GM15510 (cell line): ENCODE data around the gene ZNF214.
A peak's percentile ranks its signal among the peaks of the same experiment; 100 is the strongest.

ENCODE experiments used
- POLR2A ChIP-seq: IDR thresholded peaks from 3 replicates; pipeline ENCODE4 v1.6.1; 2011; ENCODE audit warnings: borderline replicate concordance; ENCODE audit not compliant: insufficient read length; ENCODE audit errors: extremely low read depth

Gene ZNF214

GRCh38 chr11:7020183-7020917 lies at the start of gene ZNF214, which contains the start of gene NLRP14:
ZNF214 (minus strand) TSS chr11:7020346; CDS start chr11:7002835, 17,511 bp downstream.
NLRP14 (plus strand) TSS chr11:7020479; CDS start chr11:7038587, 18,108 bp downstream.
- peak; percentile 27 for TF ChIP-seq POLR2A

GRCh38 chr11:7062534-7062933 lies 42.4 kb upstream of the ZNF214 start:
- TF ChIP-seq POLR2A = no peak

DNA sequence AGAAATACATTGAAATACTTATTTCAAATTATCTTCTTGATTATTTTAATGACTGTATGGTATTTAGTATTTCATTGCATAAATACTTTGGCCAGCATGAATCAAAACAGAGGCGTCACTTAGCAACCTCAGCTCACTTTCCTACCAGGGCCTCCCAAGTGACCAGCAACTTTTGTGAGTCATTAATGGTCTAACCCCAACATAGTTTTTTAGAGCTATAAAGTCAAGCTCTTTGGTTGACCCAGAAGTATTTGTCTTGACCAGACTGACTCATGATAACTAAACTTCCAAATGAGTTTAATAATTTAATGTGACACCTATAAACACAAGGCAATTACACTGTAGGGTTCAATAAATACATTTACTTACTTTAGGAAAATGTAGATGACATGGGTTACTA lies 40.7 kb upstream of the ZNF214 start:
- TF ChIP-seq POLR2A = no peak

GRCh38 chr11:7057641-7058040 lies 37.5 kb upstream of the ZNF214 start:
- no peak for TF ChIP-seq POLR2A

GRCh38 chr11:7056828-7057513 lies 36.8 kb upstream of the ZNF214 start:
- no peak for TF ChIP-seq POLR2A

- TF ChIP-seq POLR2A = no peak
These were observed 30.0 kb upstream of the ZNF214 start for GRCh38 chr11:7050191-7050590.

GRCh38 chr11:7046474-7047175 lies 26.5 kb upstream of the ZNF214 start:
- TF ChIP-seq POLR2A = no peak

- no peak for TF ChIP-seq POLR2A
These were observed 13.9 kb upstream of the ZNF214 start for GRCh38 chr11:7034019-7034418.

DNA sequence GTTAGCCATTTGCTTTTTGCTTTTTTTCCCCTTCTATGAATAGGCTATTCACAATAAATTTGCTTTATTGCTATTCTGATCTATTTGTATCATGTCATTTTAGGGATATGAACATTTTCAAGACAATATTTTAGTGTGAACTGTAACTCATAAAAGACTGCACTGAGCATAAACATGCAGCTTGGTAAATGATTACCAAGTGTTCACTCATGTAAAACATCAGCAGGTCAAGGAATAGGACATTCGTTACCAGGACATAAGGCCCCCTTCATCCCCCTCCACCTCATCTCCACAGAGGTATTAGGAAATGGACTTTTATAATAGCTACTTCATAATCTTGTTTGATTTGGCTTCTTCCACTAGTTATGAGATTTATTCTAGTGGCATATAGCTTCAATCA lies 12.5 kb upstream of the ZNF214 start:
- TF ChIP-seq POLR2A = no peak

DNA sequence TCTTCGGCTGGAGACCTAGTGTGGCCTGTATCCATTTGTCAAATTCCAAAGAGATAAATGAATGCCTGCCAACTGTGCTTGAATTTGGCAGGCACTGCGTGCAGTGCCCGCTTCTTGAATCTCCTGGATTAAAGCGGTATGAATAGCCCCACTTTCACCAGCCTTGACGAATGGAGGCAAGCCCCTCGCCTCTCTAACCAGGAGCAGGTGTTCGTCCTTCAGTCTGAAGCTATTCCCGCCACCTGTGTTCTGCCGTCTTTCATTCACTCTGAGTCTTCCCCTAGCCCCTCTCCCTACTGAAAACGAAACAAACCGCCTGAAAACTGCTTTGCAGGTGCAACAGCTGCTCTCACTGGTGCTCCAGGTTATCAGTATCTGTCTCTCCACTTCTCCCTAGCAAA lies 11.3 kb upstream of the ZNF214 start:
- no peak for TF ChIP-seq POLR2A

GRCh38 chr11:7030836-7031235 lies 10.7 kb upstream of the ZNF214 start:
- no peak for TF ChIP-seq POLR2A

- no peak for TF ChIP-seq POLR2A
These were observed 8.0 kb upstream of the ZNF214 start for GRCh38 chr11:7028141-7028540.

DNA sequence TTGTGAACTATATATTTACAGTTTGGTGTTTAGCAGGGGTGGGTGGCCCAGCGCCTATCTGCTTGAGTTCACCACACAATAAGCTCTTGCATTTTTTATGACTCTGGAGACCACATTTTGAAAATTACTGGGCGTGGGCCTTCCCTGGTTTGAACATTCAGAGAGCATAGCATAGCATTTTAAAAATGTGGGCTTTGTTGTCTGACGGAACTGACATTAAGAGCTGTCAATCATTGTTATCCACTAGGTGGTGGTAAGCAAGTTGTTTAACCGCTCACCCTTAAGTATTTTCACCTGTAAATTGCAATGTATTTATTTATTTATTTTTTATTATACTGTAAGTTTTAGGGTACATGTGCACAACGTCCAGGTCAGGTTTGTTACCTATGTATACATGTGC lies 1.2 kb upstream of the ZNF214 start:
- TF ChIP-seq POLR2A = no peak

DNA sequence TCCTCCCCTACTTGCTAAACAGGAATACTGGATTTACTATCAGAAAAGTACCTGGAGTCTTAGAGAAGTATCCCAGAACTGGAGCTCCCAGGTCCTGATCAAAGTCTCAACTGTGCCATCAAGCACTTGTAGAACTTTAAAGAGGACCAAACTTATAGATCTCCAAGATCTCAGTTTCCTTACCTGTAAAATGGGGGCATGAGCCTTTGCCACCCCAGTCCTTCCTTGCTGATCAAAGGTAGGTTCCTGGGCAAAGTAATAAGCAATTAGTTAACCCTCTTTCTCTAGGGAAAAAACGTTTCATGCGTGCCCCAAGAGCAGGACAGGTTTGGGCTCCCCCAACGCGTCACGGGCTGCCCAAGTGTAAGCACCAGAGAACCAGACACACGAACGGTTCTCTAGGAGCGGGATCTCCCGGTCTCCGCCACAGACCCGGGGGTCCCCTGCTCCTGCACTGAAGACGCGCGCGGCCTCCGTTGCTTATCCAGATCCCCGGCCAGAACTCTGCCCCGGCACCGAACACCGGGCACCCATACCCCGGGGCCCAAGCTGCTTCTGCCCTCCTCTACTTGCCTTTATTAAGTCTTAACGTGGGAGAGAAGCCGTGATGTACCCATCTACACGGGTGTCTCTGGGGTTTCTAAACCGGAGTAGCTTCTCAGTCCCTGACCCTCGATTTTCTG lies 505 bp downstream of the ZNF214 start:
- no peak for TF ChIP-seq POLR2A

GRCh38 chr11:7016011-7016410 lies 4.1 kb downstream of the ZNF214 start:
- no peak for TF ChIP-seq POLR2A
